ENCODE results near the gene FNDC3B. TPM values are rescaled to one million over a fixed set of nuclear protein-coding genes. Genes with fewer than 3 reads are reported as not detected.
A peak's percentile ranks its signal among the peaks of the same experiment; 100 is the strongest.

Gene FNDC3B
- total and polyA plus RNA-seq, 2 donors from 2014 or later, result 11.8 to 185 TPM

DNA sequence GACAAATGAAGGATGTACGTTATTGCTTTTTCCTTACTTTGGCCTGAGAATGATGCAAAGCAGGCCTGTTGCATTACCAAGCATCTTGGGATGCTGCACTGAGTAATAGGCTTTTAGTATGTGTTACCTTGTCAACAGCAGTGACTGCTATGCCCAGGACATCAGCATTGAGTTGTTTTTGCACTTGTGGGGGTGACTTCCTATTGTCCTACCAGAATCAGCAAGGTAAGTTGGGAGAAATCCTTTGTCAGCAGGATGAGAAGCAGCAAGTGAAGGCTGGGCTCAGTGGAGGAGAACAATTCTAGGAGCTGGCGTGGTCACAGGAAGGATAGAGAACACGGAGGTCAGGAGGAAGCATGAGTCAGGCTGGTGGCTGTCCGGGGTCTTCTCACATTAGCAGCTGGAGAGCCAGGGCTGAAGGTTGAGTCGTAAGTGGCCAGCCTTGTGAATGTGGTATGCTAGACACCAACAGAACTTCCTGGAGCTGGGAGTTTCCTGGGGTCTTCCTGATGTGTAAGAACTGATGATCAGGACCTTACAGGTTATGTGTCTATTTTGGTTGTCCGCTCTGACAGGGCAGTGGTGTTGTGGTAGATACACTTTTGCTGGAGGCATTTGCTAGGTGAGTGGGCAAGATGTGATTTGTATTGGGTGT, 142.7 kb downstream of the FNDC3B start:
- Histone ChIP-seq H3K4me3 (ENCODE audit: low read length in 3 of 3) (no peak overlapping the region), H3K36me3 (ENCODE audit: control insufficient read depth in 2 of 3, insufficient read depth in 3 of 3, low read length in 3 of 3) (no peaks in the 10 kb centered on the region), H3K27ac (ENCODE audit: low read depth in 2 of 2, low read length in 2 of 2) (no peak overlapping the region), H3K9me3 (ENCODE audit: control insufficient read depth in 2 of 3, insufficient read depth in 1 of 3, low read length in 3 of 3) (no peaks in the 10 kb centered on the region), H3K9ac (ENCODE audit: low read length in 3 of 3) (no peak overlapping the region), H3K4me1 (ENCODE audit: control insufficient read depth in 2 of 3, insufficient read depth in 2 of 3, low read depth in 1 of 3, low read length in 3 of 3) (peaks cover 0 to 7% (median 5%) of the 10 kb centered on the region in 3 donors), H3K27me3 (ENCODE audit: control insufficient read depth, insufficient read depth, low read length) (no peaks in the 10 kb centered on the region)
- TF ChIP-seq, protein P1, sequence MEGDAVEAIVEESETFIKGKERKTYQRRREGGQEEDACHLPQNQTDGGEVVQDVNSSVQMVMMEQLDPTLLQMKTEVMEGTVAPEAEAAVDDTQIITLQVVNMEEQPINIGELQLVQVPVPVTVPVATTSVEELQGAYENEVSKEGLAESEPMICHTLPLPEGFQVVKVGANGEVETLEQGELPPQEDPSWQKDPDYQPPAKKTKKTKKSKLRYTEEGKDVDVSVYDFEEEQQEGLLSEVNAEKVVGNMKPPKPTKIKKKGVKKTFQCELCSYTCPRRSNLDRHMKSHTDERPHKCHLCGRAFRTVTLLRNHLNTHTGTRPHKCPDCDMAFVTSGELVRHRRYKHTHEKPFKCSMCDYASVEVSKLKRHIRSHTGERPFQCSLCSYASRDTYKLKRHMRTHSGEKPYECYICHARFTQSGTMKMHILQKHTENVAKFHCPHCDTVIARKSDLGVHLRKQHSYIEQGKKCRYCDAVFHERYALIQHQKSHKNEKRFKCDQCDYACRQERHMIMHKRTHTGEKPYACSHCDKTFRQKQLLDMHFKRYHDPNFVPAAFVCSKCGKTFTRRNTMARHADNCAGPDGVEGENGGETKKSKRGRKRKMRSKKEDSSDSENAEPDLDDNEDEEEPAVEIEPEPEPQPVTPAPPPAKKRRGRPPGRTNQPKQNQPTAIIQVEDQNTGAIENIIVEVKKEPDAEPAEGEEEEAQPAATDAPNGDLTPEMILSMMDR (IDR thresholded peaks at IDR 0.05; ENCODE audit: borderline replicate concordance, extremely low read depth, insufficient read depth), result no peak
- FAIRE-seq (no peak), DNase-seq (peak in 1 of 5 donors; percentile 18)
- intact Hi-C loops (cut with DNase I), result no loop called here

DNA sequence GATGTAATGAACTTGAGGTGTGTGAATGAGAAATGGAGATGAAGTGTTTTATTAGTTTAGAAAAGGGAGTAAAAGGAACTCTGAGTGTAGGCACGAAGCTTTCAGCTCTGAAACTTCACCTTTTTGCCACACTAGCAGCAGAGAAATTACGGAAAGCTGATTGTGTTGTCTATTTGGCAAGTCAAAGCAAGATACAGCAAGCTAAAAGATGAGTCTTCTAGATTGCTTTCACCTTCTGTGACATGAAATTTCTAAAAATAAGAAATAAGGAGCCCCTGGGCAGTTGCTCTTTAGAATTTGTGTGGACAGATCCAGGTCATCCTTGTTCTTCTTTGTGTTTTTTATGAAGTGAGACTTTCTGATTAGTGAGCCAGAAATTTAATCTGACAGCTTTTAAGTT, 143.4 kb downstream of the FNDC3B start:
- FAIRE-seq, result no peak
- Histone ChIP-seq H3K4me3 (ENCODE audit: low read length in 3 of 3) (no peak overlapping the region), H3K4me1 (ENCODE audit: control insufficient read depth in 2 of 3, insufficient read depth in 2 of 3, low read depth in 1 of 3, low read length in 3 of 3) (peaks cover 0 to 7% (median 5%) of the 10 kb centered on the region in 3 donors), H3K27me3 (ENCODE audit: control insufficient read depth, insufficient read depth, low read length) (no peaks in the 10 kb centered on the region), H3K9me3 (ENCODE audit: control insufficient read depth in 2 of 3, insufficient read depth in 1 of 3, low read length in 3 of 3) (no peaks in the 10 kb centered on the region), H3K9ac (ENCODE audit: low read length in 3 of 3) (no peak overlapping the region), H3K36me3 (ENCODE audit: control insufficient read depth in 2 of 3, insufficient read depth in 3 of 3, low read length in 3 of 3) (no peaks in the 10 kb centered on the region), H3K27ac (ENCODE audit: low read depth in 2 of 2, low read length in 2 of 2) (no peak overlapping the region)
- DNase-seq, result no peak
- TF ChIP-seq, protein P1 (IDR thresholded peaks at IDR 0.05; ENCODE audit: borderline replicate concordance, extremely low read depth, insufficient read depth), result no peak
- intact Hi-C loops (cut with DNase I), result no loop called here

DNA sequence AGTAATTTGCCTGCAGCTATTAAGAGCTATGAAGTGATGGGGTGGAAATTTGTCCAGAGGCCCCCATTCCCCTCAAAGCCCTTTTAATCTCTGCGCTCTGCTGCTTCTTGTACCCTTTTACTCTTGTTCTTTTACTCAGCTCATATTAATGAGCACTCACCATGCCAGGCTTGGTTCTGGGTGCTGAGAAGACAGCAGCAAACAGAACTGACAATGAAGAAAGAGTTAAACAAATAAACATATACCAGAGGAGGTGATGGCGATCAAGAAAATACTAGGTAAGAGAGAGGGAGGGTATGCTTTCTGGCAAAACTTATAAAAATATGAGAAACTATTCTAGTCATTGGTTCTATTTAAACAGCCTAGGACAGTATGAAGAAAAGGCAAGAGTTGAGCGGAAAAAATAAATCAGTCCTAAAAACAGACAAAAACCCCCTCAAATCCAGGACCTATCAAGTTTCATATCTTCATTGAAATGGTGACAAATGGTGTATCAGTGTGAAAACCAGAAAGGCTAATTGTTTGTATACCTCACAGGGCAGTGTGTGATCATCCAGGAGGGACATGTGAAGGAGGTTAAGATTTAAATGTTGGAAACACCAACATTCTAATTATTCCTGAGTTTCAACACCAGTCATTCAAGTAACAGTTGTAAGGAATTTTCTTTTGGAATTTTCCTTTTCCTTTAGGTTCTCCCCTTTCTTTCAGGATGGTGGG, 144.9 kb downstream of the FNDC3B start:
- Histone ChIP-seq H3K27ac (ENCODE audit: low read depth in 2 of 2, low read length in 2 of 2) (no peak overlapping the region), H3K4me1 (ENCODE audit: control insufficient read depth in 2 of 3, insufficient read depth in 2 of 3, low read depth in 1 of 3, low read length in 3 of 3) (peaks cover 0 to 7% (median 5%) of the 10 kb centered on the region in 3 donors), H3K27me3 (ENCODE audit: control insufficient read depth, insufficient read depth, low read length) (no peaks in the 10 kb centered on the region), H3K9me3 (ENCODE audit: control insufficient read depth in 2 of 3, insufficient read depth in 1 of 3, low read length in 3 of 3) (no peaks in the 10 kb centered on the region), H3K36me3 (ENCODE audit: control insufficient read depth in 2 of 3, insufficient read depth in 3 of 3, low read length in 3 of 3) (no peaks in the 10 kb centered on the region), H3K4me3 (ENCODE audit: low read length in 3 of 3) (no peak overlapping the region), H3K9ac (ENCODE audit: low read length in 3 of 3) (no peak overlapping the region)
- FAIRE-seq (no peak), DNase-seq (no peak)
- TF ChIP-seq, protein P1 (IDR thresholded peaks at IDR 0.05; ENCODE audit: borderline replicate concordance, extremely low read depth, insufficient read depth), result no peak
- intact Hi-C loops (cut with DNase I), result no loop called here
